Activated T-cell treated with anti-CD3 and anti-CD28 coated beads, Interleukin-2, amount 50 U/mL, for 4 hours (primary cell): ENCODE data around the gene TRIM42. TPM values are rescaled to one million over a fixed set of nuclear protein-coding genes. Genes with fewer than 3 reads are reported as not detected.

Experiments
- ATAC-seq, 2 donors: fragments of 200-7000 bp; cut with Tn5 transposase; one replicate each; pipeline ENCODE4 v1.10.0; 2021
- DNase-seq: peaks from one replicate; pipeline ENCODE4 v3.0.0-alpha.2; 2020
- H3K27me3 Mint-ChIP-seq: one replicate; pipeline ENCODE4 v1.8.0; 2021; ENCODE audit warnings: low read depth, mixed read lengths
- H3K36me3 Mint-ChIP-seq: one replicate; pipeline ENCODE4 v1.8.0; 2022; ENCODE audit warnings: mixed read lengths; ENCODE audit not compliant: insufficient read depth
- H3K4me1 Mint-ChIP-seq: one replicate; pipeline ENCODE4 v1.8.0; 2021; ENCODE audit warnings: low read depth, mixed read lengths
- H3K4me3 Mint-ChIP-seq: one replicate; pipeline ENCODE4 v1.8.0; 2021; ENCODE audit warnings: mild to moderate bottlenecking, moderate library complexity, mixed read lengths
- H3K9me3 Mint-ChIP-seq: one replicate; pipeline ENCODE4 v1.8.0; 2021; ENCODE audit warnings: mixed read lengths
- total RNA-seq, 3 donors: library from RNA; stranded (reverse); gene quantifications; one replicate each; pipeline ENCODE4 v1.2.1, GENCODE V29; 2021

TRIM42 gene
- total RNA-seq, 3 donors from 2014 or later: not detected

DNA sequence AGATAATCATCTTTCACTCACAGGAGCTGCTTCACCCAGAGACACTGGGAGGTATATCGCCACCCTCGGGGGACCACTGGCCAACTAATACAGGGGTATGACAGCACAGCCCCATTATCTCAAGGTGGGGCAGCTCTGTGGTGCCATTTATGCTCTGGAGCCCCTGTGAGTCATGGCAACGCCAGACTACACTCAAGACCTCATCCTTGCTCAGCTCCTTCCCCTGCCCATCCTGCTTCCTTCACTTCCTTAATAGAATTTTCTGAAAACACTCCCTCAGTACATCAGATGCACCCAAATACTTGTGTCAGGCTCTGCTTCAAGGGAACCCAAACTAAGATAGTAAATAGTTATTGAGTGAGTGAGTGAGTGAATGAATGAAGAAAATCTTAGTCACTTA lies 45.7 kb downstream of the TRIM42 start:
- Mint-ChIP-seq H3K9me3 (no peaks in the 10 kb centered on the region), H3K36me3 (no peaks in the 10 kb centered on the region)

DNA sequence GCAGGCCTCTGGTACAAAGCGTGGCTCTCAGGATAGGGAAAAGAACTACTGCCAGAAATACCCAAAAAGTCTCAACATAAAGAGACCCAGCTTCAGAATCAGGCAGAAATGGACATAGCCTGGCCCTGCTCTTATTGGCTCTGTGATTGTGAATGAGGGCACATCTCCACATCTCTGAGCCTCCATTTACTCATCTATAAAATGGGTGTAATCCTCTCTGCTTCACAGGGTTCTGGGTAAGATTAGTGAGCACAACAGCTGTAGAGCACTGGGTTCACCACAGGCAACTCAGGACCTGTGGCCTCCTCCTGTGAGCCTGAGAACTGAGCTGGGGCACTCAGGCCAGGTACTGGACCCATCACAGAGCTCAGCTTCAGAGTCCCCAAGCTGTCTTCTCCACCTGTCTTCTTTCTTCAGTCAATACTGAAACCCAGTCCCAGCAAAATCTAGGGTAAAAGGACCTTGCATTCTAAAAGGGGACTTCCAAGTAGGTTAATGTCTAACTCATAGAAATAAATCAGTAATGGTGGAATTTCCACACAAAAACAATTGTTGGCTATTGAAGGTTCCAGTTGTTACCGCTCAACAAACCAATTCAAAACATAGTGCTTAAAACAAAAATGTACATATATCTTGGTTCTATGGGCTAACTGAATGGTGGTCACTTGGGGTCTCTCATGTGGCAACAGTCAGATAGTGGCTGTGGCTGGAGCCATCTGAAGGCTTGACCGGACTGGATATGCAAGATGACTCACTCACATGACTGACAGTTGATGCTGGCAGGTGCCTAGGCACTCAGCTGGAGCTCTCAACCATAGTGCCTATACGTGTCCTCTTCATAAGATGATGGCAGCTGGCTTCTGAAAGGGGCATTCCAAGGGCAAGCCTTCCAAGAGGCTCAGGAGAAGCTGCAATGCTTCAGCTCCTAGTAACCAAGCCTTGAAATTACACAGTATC lies 47.3 kb downstream of the TRIM42 start:
- DNase-seq (no peak), ATAC-seq (no peak)
- H3K27me3 Mint-ChIP-seq: no peaks in the 10 kb centered on the region
- no peaks in the 10 kb centered on the region for H3K4me1 Mint-ChIP-seq
- no peak overlapping the region for H3K4me3 Mint-ChIP-seq
- no peaks in the 10 kb centered on the region for H3K36me3 Mint-ChIP-seq
- no peaks in the 10 kb centered on the region for H3K9me3 Mint-ChIP-seq

More for the DNA sequence above, 45.7 kb downstream of the TRIM42 start:
- ATAC-seq (no peak), DNase-seq (no peak)
- Mint-ChIP-seq H3K27me3 (no peaks in the 10 kb centered on the region), H3K4me3 (no peak overlapping the region), H3K4me1 (no peaks in the 10 kb centered on the region)

DNA sequence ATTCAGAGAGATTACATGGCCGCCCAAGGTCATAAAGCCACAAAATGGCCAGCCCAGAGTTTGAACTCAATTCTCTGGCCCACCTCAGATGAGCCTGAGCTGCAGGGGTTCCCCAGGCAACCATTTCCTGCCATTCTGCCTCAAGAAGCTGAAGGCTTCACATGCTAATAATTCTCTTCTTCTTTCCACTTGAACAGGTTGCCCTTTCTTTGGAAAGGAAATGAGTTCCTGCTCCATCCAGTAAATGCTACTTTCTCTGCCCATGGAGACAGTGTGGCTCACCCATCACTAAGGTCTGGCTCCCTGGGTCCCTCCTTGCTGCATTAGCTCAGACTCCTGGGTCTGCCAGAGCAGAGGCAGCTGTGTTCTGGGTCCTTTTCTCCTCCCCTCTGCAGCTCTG lies 48.2 kb downstream of the TRIM42 start:
- H3K4me1 Mint-ChIP-seq: no peaks in the 10 kb centered on the region
- no peaks in the 10 kb centered on the region for H3K36me3 Mint-ChIP-seq
- H3K9me3 Mint-ChIP-seq: no peaks in the 10 kb centered on the region
- ATAC-seq (no peak), DNase-seq (no peak)
- no peak overlapping the region for H3K4me3 Mint-ChIP-seq
- no peaks in the 10 kb centered on the region for H3K27me3 Mint-ChIP-seq

DNA sequence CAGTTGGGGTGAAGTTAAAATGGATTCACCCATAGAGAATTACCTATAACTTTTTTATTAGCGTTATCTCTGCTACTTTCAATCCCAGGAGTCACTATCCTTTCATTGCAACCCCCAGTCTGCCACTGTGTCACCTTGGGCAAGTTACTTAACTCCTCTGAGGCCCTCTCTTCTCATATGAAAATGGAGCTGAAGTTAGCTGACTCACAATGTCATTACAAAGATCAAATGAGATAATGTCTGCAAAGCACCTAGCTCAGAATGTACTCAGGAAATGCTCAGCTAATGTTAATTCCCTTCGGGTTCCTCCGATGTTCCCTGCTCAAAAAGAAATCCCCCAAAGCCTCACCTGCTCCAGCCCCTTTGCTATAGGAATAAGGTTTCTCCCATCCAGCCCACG lies 50.0 kb downstream of the TRIM42 start:
- ATAC-seq (no peak), DNase-seq (no peak)
- H3K36me3 Mint-ChIP-seq: no peaks in the 10 kb centered on the region
- no peaks in the 10 kb centered on the region for H3K9me3 Mint-ChIP-seq
- H3K27me3 Mint-ChIP-seq: no peaks in the 10 kb centered on the region
- no peaks in the 10 kb centered on the region for H3K4me1 Mint-ChIP-seq
- H3K4me3 Mint-ChIP-seq: no peak overlapping the region

DNA sequence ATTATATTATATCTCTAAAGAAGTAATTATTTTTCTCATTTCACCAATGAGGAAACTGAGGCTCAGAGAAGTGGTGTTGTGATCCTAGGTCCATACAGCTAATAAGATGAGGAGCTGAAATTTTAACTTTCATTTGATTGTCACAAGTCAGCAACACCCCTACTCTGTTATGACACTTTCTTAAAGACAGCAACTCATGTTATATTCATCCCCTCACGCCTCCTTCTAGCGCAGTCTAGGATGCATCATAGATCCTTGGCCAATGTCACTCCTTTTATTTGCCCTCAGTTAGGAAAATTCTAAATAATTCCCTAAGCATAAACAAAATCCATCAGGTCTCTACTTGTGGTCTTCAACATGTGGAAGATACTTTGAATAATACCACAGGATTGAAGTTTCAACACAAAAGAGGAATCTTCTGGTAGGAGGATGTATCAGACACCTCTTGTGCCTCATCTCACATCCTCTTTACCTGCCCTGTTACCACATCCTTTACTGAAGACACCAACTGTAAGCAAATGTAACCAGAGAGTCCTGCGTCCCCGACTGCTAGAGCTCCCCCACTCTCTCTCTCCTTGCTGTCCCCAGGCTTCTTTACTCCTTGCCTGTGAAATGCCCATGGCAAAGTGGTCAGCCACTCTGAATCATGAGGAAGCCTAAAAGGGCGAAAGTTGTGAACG lies 53.7 kb downstream of the TRIM42 start:
- Mint-ChIP-seq H3K4me1 (no peaks in the 10 kb centered on the region), H3K27me3 (peaks cover 3% of the 10 kb centered on the region), H3K9me3 (no peaks in the 10 kb centered on the region), H3K36me3 (no peaks in the 10 kb centered on the region), H3K4me3 (no peak overlapping the region)
- no peak for DNase-seq
- no peak for ATAC-seq

DNA sequence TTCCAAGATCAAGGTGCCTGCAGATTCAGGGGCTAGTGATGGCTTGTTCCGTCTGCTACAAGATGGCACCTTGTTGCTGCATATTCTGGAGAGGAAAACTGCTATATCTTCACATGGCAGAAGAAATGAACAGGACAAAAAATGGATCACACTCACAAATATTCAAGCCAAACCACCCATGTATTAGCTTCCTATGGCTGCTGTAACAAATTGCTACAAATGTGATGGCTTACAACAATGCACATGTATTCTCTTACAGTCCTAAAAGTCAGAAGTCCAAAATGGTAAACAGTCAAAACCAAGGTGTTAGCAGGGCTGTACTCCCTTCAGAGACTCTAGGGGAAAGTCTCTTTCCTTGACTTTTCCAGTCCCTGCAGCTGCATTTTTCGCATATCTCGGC lies 55.8 kb downstream of the TRIM42 start:
- H3K9me3 Mint-ChIP-seq: no peaks in the 10 kb centered on the region
- H3K4me1 Mint-ChIP-seq: no peaks in the 10 kb centered on the region
- no peak for ATAC-seq

DNA sequence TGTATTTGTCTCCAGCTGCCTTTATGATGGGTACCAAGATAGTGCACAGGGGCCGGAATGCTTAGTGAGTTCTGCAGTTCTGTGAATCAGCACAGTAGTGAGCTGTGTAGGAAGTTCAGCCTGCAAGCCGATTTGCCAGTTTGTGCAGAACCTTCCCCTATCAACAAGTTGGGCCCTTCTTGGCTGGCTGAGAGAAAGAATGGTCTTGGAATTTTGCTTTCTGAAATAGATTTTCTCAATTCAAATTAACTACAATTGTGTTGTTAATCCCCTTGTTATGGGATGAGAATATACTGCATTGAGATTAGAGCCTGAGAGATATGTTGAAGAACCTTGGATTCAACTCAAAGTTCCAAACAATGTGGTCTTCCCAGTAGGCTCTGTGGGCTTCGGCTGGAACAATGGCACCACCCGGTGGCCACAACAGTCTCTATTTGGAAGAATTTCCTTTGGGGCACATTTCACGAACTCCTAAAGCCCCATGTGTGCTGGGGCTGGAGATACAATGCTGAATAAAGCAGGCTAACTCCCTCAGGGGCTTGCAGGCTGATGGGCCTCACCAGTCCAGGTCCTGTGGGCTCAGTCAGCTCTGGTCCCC lies 59.1 kb downstream of the TRIM42 start:
- no peaks in the 10 kb centered on the region for H3K36me3 Mint-ChIP-seq
- H3K9me3 Mint-ChIP-seq: no peaks in the 10 kb centered on the region
- H3K27me3 Mint-ChIP-seq: peaks cover 13% of the 10 kb centered on the region
- ATAC-seq (no peak), DNase-seq (no peak)
- no peaks in the 10 kb centered on the region for H3K4me1 Mint-ChIP-seq
- H3K4me3 Mint-ChIP-seq: no peak overlapping the region

More for the DNA sequence above, 55.8 kb downstream of the TRIM42 start:
- Mint-ChIP-seq H3K36me3 (no peaks in the 10 kb centered on the region), H3K27me3 (peaks cover 10% of the 10 kb centered on the region), H3K4me3 (no peak overlapping the region)
- no peak for DNase-seq

DNA sequence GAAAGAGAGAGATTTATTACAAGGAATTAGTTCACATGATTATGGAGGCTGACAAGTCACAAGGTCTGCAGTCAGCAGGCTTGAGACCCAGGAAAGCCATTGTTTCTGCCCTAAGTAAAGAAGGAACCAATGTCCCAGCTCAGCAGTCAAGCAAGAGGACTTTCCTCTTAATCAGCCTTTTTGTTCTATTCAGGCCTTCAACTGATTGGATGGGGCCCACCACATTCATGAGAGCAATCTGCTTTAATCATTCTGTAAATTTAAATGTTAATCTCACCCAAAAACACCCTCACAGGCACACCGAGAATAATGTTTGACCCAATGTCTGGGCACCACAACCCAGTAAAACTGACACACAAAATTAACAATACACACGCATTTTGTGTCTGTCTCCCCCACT lies 64.3 kb downstream of the TRIM42 start:
- H3K27me3 Mint-ChIP-seq: peaks cover 9% of the 10 kb centered on the region

DNA sequence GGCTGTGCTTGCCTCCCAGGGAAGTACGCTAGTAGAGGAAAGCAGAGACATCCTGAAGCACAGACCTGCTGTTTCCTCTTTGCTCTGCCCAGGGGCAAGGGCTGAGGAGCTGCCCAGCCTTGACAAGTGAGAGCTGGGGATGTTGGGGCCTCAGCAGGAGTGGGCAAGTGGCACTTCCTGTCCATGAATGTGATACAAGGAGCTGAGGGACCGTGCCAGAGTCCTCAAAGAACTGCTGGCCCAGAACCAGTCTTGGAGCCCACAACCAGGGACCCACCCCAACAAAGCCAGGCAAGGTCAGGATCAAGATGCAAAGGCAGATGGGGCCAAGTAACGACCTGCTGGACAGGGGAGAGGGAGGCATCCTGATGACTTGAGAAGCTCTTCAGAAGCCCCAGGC lies 70.3 kb downstream of the TRIM42 start:
- H3K4me3 Mint-ChIP-seq: no peak overlapping the region
- no peak for ATAC-seq
- no peaks in the 10 kb centered on the region for H3K4me1 Mint-ChIP-seq
- no peaks in the 10 kb centered on the region for H3K36me3 Mint-ChIP-seq
- H3K9me3 Mint-ChIP-seq: no peaks in the 10 kb centered on the region
- DNase-seq: no peak
- peaks cover 2% of the 10 kb centered on the region for H3K27me3 Mint-ChIP-seq

More for the DNA sequence above, 64.3 kb downstream of the TRIM42 start:
- DNase-seq (no peak), ATAC-seq (no peak)
- Mint-ChIP-seq H3K36me3 (no peaks in the 10 kb centered on the region), H3K4me1 (no peaks in the 10 kb centered on the region), H3K4me3 (no peak overlapping the region), H3K9me3 (no peaks in the 10 kb centered on the region)

DNA sequence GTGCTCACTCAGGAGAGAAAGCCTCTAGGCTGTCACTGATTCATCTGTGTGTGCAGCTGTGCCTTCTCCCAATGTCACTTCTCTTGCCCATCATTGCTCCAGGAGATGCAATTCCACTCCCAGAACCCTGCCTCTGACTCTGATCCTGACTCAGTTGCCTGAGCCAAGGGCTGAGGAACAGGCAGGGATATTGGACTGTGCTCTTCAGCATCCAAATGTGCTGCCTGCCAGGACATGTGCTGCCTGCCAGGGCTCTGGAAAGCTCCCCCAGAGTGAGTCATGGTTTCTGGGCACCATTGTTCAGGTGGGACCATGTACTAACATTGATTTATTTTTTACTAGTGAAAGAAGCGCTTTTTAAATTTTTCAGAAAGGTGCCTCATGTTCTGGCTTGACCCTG lies 71.0 kb downstream of the TRIM42 start:
- no peak overlapping the region for H3K4me3 Mint-ChIP-seq
- H3K9me3 Mint-ChIP-seq: no peaks in the 10 kb centered on the region
- H3K4me1 Mint-ChIP-seq: no peaks in the 10 kb centered on the region
- ATAC-seq (no peak), DNase-seq (no peak)
- no peaks in the 10 kb centered on the region for H3K36me3 Mint-ChIP-seq
- peaks cover 2% of the 10 kb centered on the region for H3K27me3 Mint-ChIP-seq
